ENCODE data around the gene FGFR2. TPM values are rescaled to one million over a fixed set of nuclear protein-coding genes. Genes with fewer than 3 reads are reported as not detected.

FGFR2 gene
- total RNA-seq, 2 experiments from 2014 or later, result not detected

- ChIA-PET POLR2A (no interaction called here), CTCF (no interaction called here)
Measured at GRCh38 chr10:121611393-121612159, 13.3 kb upstream of the FGFR2 start.

GRCh38 chr10:121610798-121611323 is 12.6 kb upstream of the FGFR2 start:
- POLR2A ChIA-PET, result no interaction called here
- CTCF ChIA-PET, result no interaction called here

GRCh38 chr10:121609426-121610380 is 11.5 kb upstream of the FGFR2 start:
- POLR2A ChIA-PET, result no interaction called here
- CTCF ChIA-PET, result interaction anchor here (0.8 kb wide), 1 partner anchor 409 kb away, joined by 3 read pairs; no protein-coding TSS in a partner anchor

- CTCF ChIA-PET, result interaction anchor here (0.7 to 0.8 kb wide), 3 partner anchors 115 to 1030 kb away, joined by 3 to 4 read pairs (median 3); no protein-coding TSS in a partner anchor
- POLR2A ChIA-PET, result no interaction called here
Measured at GRCh38 chr10:121608469-121609190, 10.4 kb upstream of the FGFR2 start.

GRCh38 chr10:121607310-121608055 is 9.2 kb upstream of the FGFR2 start:
- ChIA-PET POLR2A (no interaction called here), CTCF (interaction anchor here (0.7 kb wide), 1 partner anchor 114 kb away, joined by 4 read pairs; no protein-coding TSS in a partner anchor)

- POLR2A ChIA-PET, result no interaction called here
- CTCF ChIA-PET, result no interaction called here
Measured at GRCh38 chr10:121605708-121606107, 7.5 kb upstream of the FGFR2 start.

- POLR2A ChIA-PET, result no interaction called here
Measured at GRCh38 chr10:121601458-121601857, 3.2 kb upstream of the FGFR2 start.

GRCh38 chr10:121600611-121601010 is 2.4 kb upstream of the FGFR2 start:
- ChIA-PET CTCF (no interaction called here), POLR2A (no interaction called here)

More at GRCh38 chr10:121601458-121601857, 3.2 kb upstream of the FGFR2 start:
- CTCF ChIA-PET, result no interaction called here

GRCh38 chr10:121599947-121600346 is 1.7 kb upstream of the FGFR2 start:
- POLR2A ChIA-PET, result no interaction called here
- CTCF ChIA-PET, result no interaction called here

GRCh38 chr10:121597504-121598262 is 561 bp downstream of the FGFR2 start:
- ChIA-PET CTCF (no interaction called here), POLR2A (no interaction called here)

- CTCF ChIA-PET, result no interaction called here
- POLR2A ChIA-PET, result no interaction called here
Measured at GRCh38 chr10:121596689-121597503, 1.3 kb downstream of the FGFR2 start.

GRCh38 chr10:121595806-121596688 is 2.2 kb downstream of the FGFR2 start:
- ChIA-PET POLR2A (no interaction called here), CTCF (no interaction called here)

GRCh38 chr10:121595351-121595805 is 2.9 kb downstream of the FGFR2 start:
- CTCF ChIA-PET, result no interaction called here

GRCh38 chr10:121594623-121595350 is 3.5 kb downstream of the FGFR2 start:
- ChIA-PET CTCF (no interaction called here), POLR2A (no interaction called here)

More at GRCh38 chr10:121595351-121595805, 2.9 kb downstream of the FGFR2 start:
- POLR2A ChIA-PET, result no interaction called here

GRCh38 chr10:121594076-121594475 is 4.2 kb downstream of the FGFR2 start:
- ChIA-PET CTCF (no interaction called here), POLR2A (no interaction called here)
